HG02981 (cell line): ENCODE measurements around the gene PIK3CD.

Source experiments
- ATAC-seq: cut with Tn5 transposase; IDR thresholded peaks from one replicate; pipeline ENCODE4 v1.9.1; 2021; ENCODE audit warnings: mild to moderate bottlenecking, moderate library complexity; ENCODE audit not compliant: unreplicated experiment

Gene PIK3CD

GRCh38 chr1:9716404-9717192, 65.1 kb downstream of the PIK3CD start:
- no peak for ATAC-seq

DNA sequence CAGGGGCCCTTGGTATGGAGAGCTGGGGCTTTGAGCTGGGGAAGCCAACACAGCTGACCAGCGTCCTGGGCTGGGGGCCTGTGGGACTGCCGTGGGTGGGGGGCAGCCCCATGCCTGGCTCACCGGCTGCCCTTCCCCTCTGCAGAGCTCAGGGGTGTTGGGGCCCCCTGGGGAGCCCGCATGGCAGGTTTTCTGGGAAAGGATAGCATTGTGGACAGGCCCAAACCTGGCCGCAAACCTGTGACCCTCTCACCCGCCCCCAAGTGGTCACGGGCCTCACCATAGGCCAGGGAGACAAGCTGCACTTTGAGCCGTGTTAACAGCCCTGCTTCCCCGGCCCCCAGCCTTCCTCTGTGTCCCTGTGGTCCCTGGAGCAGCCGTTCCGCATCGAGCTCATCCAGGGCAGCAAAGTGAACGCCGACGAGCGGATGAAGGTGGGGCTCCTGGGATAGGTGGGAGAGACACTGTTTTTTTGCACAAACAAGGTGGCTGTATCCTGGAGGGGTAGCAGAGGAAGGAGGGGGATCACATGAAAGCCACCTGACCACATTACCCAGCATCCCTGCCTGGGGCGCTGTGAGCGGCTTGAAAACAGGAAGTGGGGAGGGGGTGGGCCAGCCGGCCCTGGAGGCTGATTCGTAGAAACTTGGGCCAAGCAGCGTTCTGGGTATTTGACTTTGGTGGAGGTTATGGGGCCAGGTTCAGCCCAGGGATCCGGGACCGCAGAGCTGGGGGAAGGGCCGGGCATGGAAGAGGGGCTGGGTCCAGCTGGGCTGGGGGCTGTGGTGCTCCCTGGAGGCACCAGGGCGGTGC, 65.9 kb downstream of the PIK3CD start:
- peak; percentile 64 for ATAC-seq

GRCh38 chr1:9718006-9718680, 66.6 kb downstream of the PIK3CD start:
- ATAC-seq = no peak

GRCh38 chr1:9719978-9720722, 68.6 kb downstream of the PIK3CD start:
- ATAC-seq = no peak

GRCh38 chr1:9720785-9721605, 69.5 kb downstream of the PIK3CD start:
- no peak for ATAC-seq

DNA sequence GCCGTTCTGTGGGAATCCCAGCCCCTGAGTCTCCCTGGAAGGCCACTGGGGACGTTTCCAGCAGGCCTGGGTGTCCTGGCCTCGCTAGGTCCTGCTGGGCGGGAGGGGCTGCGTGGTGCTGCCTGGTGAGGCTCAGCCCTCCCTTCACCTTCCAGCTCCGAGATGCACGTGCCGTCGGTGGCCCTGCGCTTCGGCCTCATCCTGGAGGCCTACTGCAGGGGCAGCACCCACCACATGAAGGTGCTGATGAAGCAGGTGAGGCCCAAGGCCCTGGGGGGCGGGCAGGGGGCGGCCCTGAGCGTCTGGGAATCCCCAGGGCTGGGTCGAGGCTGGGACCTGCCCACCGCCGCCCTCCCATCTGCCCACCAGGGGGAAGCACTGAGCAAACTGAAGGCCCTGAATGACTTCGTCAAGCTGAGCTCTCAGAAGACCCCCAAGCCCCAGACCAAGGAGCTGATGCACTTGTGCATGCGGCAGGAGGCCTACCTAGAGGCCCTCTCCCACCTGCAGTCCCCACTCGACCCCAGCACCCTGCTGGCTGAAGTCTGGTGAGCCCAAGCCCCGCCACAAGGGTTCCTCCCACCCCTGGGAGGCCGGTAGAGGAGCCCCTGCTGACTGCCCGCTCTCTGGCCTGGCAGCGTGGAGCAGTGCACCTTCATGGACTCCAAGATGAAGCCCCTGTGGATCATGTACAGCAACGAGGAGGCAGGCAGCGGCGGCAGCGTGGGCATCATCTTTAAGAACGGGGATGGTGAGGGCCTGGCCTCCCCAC, 70.3 kb downstream of the PIK3CD start:
- no peak for ATAC-seq

- no peak for ATAC-seq
Measured at GRCh38 chr1:9722378-9722749, 70.8 kb downstream of the PIK3CD start.

GRCh38 chr1:9723068-9723805, 71.7 kb downstream of the PIK3CD start:
- no peak for ATAC-seq

- no peak for ATAC-seq
Measured at GRCh38 chr1:9723926-9724325, 72.4 kb downstream of the PIK3CD start.

GRCh38 chr1:9724706-9725476, 73.4 kb downstream of the PIK3CD start:
- no peak for ATAC-seq

DNA sequence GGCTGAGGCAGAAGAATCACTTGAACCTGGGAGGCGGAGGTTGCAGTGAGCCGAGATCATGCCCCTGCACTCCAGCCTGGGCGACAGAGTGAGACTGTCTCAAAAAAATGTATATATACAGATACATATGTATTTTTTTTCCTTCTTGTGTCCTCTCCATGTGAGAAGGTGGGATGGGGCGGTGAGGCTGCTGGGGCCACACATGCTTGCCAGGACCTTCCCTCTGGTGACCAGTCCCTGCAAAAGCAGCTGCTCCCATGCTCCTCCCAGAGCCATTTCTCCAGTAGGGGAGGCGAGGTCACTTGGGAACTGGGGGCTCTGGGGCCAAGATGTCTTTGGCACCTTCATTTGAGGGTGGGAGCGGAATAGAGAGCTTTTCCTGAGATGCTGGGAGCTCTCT, 74.9 kb downstream of the PIK3CD start:
- ATAC-seq = no peak

- no peak for ATAC-seq
Measured at GRCh38 chr1:9726905-9727595, 75.5 kb downstream of the PIK3CD start.

DNA sequence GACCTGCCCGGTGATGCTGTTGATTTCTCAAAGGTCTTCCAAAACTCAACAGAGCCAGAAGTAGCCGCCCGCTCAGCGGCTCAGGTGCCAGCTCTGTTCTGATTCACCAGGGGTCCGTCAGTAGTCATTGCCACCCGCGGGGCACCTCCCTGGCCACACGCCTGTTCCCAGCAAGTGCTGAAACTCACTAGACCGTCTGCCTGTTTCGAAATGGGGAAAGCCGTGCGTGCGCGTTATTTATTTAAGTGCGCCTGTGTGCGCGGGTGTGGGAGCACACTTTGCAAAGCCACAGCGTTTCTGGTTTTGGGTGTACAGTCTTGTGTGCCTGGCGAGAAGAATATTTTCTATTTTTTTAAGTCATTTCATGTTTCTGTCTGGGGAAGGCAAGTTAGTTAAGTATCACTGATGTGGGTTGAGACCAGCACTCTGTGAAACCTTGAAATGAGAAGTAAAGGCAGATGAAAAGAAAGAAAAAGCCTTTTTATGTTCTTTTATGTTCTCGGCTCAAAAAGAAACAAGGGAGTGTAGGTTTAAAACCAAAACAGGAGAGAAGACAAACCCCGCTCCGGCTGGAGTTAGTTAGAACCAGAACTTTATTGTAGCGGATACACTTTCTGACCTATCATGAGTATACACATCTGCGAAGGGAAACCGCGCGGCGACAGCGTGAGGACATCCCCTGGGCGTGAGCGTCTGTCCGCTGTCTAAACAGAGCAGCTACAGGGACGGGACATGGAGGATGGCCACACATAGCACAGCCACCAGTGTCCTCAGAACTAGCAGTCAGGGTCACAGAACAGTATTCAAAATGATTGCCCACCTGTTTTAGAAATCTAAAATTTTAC, 77.1 kb downstream of the PIK3CD start:
- no peak for ATAC-seq

DNA sequence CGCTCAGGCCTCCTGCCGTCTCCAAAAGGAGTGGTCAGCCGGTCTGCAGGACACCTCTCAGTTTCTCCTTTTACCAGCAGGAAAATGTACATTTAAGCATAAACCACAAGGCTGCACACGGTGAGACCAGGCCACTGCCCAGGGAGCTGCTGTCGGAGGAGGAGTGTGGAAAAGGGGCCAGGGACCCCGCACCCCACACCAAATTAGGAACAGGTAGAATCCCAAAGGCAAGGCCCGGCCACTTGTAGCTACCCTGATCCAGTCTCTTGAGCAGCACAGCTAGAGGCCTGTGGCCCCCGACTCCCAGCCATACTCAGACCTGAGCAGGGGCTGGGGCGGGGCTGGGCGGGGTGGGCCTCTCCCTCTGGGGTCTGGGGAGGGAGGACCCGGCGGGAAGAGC, 78.0 kb downstream of the PIK3CD start:
- no peak for ATAC-seq

DNA sequence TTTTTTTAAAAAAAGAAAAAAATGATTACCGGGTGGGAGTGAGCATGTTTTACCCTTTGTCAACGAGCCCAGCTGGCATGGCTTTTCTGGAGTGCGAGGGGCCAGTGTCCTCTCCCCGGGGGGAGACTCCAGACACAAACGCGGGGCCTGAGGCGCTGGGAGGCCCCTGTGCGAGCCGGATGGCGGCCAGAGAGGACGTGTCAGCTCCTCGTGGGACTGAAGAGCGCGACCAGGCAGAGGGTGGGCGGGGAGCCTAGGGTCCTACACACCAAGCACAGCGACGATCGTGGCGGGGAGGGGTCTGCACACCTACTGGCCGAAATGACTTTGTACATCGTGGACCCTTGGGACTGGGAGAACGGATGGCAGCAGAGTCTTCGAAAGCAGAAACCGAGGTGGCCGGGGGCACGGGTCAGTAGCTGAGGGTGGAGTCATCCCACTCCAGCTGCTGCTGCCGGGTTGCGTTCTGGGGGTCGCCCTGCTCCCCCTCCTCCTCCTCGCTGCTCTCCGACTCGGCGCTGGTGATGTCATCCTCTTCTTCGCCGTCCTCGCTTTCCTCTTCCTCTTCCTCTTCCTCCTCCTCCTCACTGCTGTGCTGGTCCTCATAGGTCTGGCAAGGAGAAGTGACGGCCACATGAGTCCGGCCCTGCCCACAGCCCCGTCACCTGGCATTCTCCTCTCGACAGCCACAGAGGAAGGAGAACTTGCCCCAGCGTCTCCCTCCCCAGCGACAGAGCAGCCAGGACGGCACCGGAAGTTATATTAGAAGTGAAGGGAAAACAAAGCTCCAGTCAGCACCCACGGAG, 78.8 kb downstream of the PIK3CD start:
- no peak for ATAC-seq
